Left ventricle myocardium inferior (tissue), 1 donor: ENCODE measurements around the gene USP24. TPM values are rescaled to one million over a fixed set of nuclear protein-coding genes. Genes with fewer than 3 reads are reported as not detected.
A peak's percentile ranks its signal among the peaks of the same experiment; 100 is the strongest.

ENCODE experiments used
- DNase-seq: peaks from one replicate; pipeline ENCODE4 v3.0.0-alpha.2; 2020
- H3K27ac ChIP-seq: fragments of 200-600 bp; replicated peaks from 2 replicates; pipeline ENCODE4 v1.8.0; 2021
- H3K27me3 ChIP-seq: fragments of 200-600 bp; 2 replicates; pipeline ENCODE4 v1.8.0; 2021; ENCODE audit warnings: low read depth
- H3K36me3 ChIP-seq: fragments of 200-600 bp; 2 replicates; pipeline ENCODE4 v1.8.0; 2021
- H3K4me1 ChIP-seq: fragments of 200-600 bp; 2 replicates; pipeline ENCODE4 v1.8.0; 2021
- H3K4me3 ChIP-seq: fragments of 200-600 bp; 2 replicates; pipeline ENCODE4 v1.8.0; 2021; ENCODE audit warnings: mild to moderate bottlenecking, moderate library complexity
- H3K9me3 ChIP-seq: fragments of 200-600 bp; replicated peaks from 2 replicates; pipeline ENCODE4 v1.8.0; 2021
- intact Hi-C: fragments of 100-400 bp; cut with micrococcal nuclease; formaldehyde crosslinking; loops from one replicate; pipeline ENCODE4 v1.11.0; 2022
- total RNA-seq: library from RNA; stranded (reverse); fragmentation: NEBNext Ultra II Directional; extraction: Animal tissue kit (Norgen Biotek cat#: 25700); gene quantifications from one replicate; pipeline ENCODE4 v1.2.1, GENCODE V29; 2021
- TF ChIP-seq, protein P1 (sequence below): fragments of 200-600 bp; IDR thresholded peaks from 2 replicates; pipeline ENCODE4 v1.8.0; 2021; ENCODE audit warnings: antibody characterized with exemption, mild to moderate bottlenecking, borderline replicate concordance
- donor health status: DM: no; HTN: yes; CAD: no; lungs with severe emphysema.

Gene USP24
- total RNA-seq, 1 donor from 2014 or later: 39.5 TPM

DNA sequence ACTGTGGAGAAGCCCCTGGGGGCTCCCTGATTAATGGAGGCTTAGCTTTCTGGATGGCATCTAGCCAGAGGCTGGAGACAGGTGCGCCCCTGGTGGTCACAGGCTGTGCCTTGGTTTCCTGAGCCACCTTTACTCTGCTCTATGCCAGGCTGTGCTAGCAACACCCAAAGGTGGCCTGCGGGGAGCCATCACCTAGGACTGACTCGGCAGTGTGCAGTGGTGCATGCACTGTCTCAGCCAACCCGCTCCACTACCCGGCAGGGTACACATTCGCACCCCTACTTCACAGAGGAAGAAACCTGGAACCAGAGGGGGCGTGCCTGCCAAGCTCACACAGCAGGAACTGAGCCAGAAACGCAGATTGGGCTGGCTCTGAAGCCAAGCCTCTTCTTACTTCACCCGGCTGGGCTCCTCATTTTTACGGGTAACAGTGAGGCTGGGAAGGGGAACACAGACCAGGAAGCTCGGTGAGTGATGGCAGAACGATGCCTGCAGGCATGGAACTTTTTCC, 151.0 kb downstream of the USP24 start:
- DNase-seq: no peak
- peaks cover 26% of the 10 kb centered on the region for H3K36me3 ChIP-seq
- H3K4me3 ChIP-seq: no peak overlapping the region
- no peaks in the 10 kb centered on the region for H3K9me3 ChIP-seq
- H3K27ac ChIP-seq: peak overlapping the region; percentile 88
- intact Hi-C loops: no loop called here
- peaks cover 55% of the 10 kb centered on the region for H3K4me1 ChIP-seq
- TF ChIP-seq, protein P1, sequence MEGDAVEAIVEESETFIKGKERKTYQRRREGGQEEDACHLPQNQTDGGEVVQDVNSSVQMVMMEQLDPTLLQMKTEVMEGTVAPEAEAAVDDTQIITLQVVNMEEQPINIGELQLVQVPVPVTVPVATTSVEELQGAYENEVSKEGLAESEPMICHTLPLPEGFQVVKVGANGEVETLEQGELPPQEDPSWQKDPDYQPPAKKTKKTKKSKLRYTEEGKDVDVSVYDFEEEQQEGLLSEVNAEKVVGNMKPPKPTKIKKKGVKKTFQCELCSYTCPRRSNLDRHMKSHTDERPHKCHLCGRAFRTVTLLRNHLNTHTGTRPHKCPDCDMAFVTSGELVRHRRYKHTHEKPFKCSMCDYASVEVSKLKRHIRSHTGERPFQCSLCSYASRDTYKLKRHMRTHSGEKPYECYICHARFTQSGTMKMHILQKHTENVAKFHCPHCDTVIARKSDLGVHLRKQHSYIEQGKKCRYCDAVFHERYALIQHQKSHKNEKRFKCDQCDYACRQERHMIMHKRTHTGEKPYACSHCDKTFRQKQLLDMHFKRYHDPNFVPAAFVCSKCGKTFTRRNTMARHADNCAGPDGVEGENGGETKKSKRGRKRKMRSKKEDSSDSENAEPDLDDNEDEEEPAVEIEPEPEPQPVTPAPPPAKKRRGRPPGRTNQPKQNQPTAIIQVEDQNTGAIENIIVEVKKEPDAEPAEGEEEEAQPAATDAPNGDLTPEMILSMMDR: no peak
- no peaks in the 10 kb centered on the region for H3K27me3 ChIP-seq

DNA sequence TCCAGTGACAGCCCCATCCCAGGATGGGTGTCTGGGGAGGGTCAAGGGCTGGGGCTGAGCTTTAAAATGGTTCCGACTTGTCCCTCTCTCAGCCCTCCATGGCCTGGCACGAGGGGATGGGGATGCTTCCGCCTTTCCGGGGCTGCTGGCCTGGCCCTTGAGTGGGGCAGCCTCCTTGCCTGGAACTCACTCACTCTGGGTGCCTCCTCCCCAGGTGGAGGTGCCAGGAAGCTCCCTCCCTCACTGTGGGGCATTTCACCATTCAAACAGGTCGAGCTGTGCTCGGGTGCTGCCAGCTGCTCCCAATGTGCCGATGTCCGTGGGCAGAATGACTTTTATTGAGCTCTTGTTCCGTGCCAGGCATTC, 151.6 kb downstream of the USP24 start:
- peaks cover 21% of the 10 kb centered on the region for H3K36me3 ChIP-seq
- DNase-seq: no peak
- H3K27me3 ChIP-seq: no peaks in the 10 kb centered on the region
- TF ChIP-seq, protein P1: no peak
- H3K4me1 ChIP-seq: peaks cover 51% of the 10 kb centered on the region
- no peaks in the 10 kb centered on the region for H3K9me3 ChIP-seq
- no peak overlapping the region for H3K27ac ChIP-seq
- intact Hi-C loops: no loop called here
- no peak overlapping the region for H3K4me3 ChIP-seq

DNA sequence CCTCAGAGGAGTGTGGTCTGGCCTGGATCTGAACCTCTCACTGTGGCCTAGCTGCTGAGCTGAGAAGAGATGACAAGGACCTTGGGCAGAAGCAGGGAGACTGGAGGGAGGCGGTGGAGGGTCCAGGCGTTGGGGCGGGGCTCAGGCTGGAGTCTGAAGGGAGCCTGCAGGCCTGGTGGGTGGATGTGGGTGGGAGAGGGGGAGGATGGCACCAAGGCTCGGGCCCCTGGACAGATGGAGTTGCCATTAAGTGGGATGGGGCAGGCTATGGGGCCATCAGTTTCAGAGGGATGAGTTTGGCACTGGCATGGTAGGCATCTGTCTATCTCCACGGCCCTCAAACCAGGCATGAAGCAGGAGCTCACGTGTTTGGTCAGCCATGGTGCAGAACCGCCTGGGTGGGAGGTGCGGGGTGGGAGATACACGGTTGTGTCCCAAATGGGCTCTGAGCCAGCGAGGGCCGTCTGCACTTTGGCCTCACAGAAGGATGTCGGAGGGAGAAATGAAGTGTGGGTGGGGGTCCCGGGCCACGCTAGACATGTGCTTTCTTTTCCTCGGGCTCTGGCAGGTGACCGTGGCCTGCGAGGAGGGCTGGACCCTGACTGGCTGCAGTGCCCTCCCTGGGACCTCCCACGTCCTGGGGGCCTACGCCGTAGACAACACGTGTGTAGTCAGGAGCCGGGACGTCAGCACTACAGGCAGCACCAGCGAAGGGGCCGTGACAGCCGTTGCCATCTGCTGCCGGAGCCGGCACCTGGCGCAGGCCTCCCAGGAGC, 152.2 kb downstream of the USP24 start:
- H3K4me1 ChIP-seq: peaks cover 45% of the 10 kb centered on the region
- no peak overlapping the region for H3K4me3 ChIP-seq
- no peak for DNase-seq
- no peak overlapping the region for H3K27ac ChIP-seq
- peaks cover 16% of the 10 kb centered on the region for H3K36me3 ChIP-seq
- TF ChIP-seq, protein P1: no peak
- H3K9me3 ChIP-seq: no peaks in the 10 kb centered on the region
- intact Hi-C loops: no loop called here
- no peaks in the 10 kb centered on the region for H3K27me3 ChIP-seq

DNA sequence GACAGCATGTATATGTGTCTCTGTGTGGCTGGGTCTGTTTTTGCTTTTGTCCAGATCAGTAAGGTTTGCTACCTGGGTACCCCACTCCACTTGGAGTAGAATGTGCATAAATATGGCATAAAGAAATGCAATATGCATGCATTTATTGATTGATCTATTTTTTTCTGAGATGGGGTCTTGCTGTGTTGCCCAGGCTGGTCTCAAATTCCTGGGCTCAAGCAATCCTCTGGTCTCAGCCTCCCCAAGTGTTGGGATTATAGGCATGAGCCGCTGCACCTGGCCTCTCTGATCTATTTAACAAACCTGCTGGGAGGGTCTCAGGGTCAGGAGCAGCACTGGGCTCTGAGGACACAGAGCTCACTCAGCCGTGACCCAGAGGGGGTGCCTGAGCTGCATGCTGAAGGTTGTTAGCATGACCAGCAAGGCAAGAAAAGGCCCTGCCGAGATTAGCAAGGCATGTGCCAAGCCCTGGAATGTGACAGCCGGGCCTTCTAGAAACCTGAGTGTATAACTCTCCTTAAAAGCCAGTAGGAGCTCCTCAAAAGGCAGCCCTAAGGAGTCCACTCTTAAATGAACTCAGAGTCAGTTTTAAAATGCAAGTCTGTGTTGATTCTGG, 153.3 kb downstream of the USP24 start:
- TF ChIP-seq, protein P1: no peak
- intact Hi-C loops: no loop called here
- Histone ChIP-seq H3K36me3 (peaks cover 9% of the 10 kb centered on the region), H3K27ac (no peak overlapping the region), H3K4me1 (peaks cover 33% of the 10 kb centered on the region), H3K27me3 (no peaks in the 10 kb centered on the region), H3K9me3 (no peaks in the 10 kb centered on the region), H3K4me3 (no peak overlapping the region)
- no peak for DNase-seq

- Histone ChIP-seq H3K27ac (no peak overlapping the region), H3K36me3 (peaks cover 3% of the 10 kb centered on the region), H3K27me3 (no peaks in the 10 kb centered on the region), H3K4me3 (no peak overlapping the region), H3K9me3 (no peaks in the 10 kb centered on the region), H3K4me1 (peaks cover 27% of the 10 kb centered on the region)
- TF ChIP-seq, protein P1: no peak
- intact Hi-C loops: no loop called here
- no peak for DNase-seq
These were observed 154.0 kb downstream of the USP24 start for GRCh38 chr1:55061000-55061705.
